ENCODE data around the gene EPAS1. TPM values are rescaled to one million over a fixed set of nuclear protein-coding genes. Genes with fewer than 3 reads are reported as not detected.

EPAS1 gene
- total RNA-seq, 1 donor from 2014 or later = 1,419 TPM

DNA sequence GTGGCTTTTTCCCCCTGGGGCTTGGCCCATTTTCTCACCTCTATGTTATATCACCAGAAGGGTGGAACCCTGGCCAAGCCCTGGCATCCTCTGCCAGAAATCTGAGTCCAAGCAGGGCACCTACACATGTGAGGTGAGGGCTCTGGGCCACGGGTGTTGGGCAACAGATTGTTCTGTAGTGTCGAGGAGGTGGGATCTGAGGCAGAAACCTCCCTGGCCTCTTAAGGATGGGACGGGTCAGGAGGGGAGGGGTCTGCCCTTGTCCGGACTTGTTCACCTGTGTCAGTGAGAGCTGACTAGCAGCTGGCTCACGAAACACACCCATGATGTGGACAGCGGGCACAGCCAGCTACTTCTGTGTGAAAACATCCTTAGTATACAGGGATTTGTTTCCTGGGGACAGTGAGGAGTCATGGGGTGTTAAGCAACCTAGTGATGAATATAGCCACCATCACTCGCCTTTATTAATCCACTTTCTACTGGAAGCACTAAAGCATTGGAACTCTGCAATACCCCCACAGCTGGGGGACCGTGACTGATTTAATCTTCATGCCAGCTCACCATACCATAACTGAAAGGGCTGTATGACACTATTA is 35.6 kb downstream of the EPAS1 start:
- H3K27me3 ChIP-seq (ENCODE audit: low read depth) = no peaks in the 10 kb centered on the region
- TF ChIP-seq, protein P1, sequence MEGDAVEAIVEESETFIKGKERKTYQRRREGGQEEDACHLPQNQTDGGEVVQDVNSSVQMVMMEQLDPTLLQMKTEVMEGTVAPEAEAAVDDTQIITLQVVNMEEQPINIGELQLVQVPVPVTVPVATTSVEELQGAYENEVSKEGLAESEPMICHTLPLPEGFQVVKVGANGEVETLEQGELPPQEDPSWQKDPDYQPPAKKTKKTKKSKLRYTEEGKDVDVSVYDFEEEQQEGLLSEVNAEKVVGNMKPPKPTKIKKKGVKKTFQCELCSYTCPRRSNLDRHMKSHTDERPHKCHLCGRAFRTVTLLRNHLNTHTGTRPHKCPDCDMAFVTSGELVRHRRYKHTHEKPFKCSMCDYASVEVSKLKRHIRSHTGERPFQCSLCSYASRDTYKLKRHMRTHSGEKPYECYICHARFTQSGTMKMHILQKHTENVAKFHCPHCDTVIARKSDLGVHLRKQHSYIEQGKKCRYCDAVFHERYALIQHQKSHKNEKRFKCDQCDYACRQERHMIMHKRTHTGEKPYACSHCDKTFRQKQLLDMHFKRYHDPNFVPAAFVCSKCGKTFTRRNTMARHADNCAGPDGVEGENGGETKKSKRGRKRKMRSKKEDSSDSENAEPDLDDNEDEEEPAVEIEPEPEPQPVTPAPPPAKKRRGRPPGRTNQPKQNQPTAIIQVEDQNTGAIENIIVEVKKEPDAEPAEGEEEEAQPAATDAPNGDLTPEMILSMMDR (IDR thresholded peaks at IDR 0.05) = no peak
- peaks cover 97% of the 10 kb centered on the region for H3K4me1 ChIP-seq
- peaks cover 4% of the 10 kb centered on the region for H3K36me3 ChIP-seq
- no peaks in the 10 kb centered on the region for H3K9me3 ChIP-seq
- peak overlapping the region; percentile 14 for H3K4me3 ChIP-seq
- DNase-seq = no peak
- intact Hi-C loops (cut with DNase I) = no loop called here
- peak overlapping the region; percentile 73 for H3K27ac ChIP-seq
- no peak for ATAC-seq

DNA sequence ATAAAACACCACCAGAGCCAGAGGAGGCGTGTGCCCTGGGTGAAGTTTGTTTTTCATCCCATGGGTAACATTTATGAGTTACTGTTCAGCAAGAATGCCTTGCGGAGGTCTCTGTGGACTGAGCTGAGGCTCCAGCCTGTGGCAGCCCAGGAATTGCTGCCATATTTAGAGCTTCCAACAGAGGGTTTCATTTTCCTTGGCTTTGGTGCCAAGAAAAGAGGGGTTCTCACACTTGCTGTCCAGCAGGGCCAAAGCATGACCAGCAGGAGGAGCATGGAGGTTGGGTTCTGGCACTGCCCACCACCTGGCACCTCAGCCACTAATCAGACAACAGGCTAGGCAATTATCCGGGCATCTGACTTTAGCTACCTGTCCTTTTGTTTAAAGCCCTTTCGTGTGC is 36.7 kb downstream of the EPAS1 start:
- H3K4me3 ChIP-seq = peak overlapping the region; percentile 41
- no peak for ATAC-seq

GRCh38 chr2:46334389-46335271 is 37.4 kb downstream of the EPAS1 start:
- TF ChIP-seq, protein P1 (IDR thresholded peaks at IDR 0.05) = no peak
- intact Hi-C loops (cut with DNase I) = no loop called here
- DNase-seq (no peak), ATAC-seq (peak in 1 of 2 donors; percentile 13)
- Histone ChIP-seq H3K4me1 (peaks cover 98% of the 10 kb centered on the region), H3K36me3 (no peaks in the 10 kb centered on the region), H3K27me3 (ENCODE audit: low read depth) (no peaks in the 10 kb centered on the region), H3K9me3 (no peaks in the 10 kb centered on the region), H3K4me3 (peak overlapping the region; percentile 41), H3K27ac (peak overlapping the region; percentile 73)

More for the DNA sequence above, 36.7 kb downstream of the EPAS1 start:
- DNase-seq = no peak
- Histone ChIP-seq H3K27me3 (ENCODE audit: low read depth) (no peaks in the 10 kb centered on the region), H3K9me3 (no peaks in the 10 kb centered on the region), H3K36me3 (peaks cover 3% of the 10 kb centered on the region), H3K27ac (peak overlapping the region; percentile 73), H3K4me1 (peaks cover 97% of the 10 kb centered on the region)
- TF ChIP-seq, protein P1 (IDR thresholded peaks at IDR 0.05) = peak; percentile 34
- intact Hi-C loops (cut with DNase I) = no loop called here

DNA sequence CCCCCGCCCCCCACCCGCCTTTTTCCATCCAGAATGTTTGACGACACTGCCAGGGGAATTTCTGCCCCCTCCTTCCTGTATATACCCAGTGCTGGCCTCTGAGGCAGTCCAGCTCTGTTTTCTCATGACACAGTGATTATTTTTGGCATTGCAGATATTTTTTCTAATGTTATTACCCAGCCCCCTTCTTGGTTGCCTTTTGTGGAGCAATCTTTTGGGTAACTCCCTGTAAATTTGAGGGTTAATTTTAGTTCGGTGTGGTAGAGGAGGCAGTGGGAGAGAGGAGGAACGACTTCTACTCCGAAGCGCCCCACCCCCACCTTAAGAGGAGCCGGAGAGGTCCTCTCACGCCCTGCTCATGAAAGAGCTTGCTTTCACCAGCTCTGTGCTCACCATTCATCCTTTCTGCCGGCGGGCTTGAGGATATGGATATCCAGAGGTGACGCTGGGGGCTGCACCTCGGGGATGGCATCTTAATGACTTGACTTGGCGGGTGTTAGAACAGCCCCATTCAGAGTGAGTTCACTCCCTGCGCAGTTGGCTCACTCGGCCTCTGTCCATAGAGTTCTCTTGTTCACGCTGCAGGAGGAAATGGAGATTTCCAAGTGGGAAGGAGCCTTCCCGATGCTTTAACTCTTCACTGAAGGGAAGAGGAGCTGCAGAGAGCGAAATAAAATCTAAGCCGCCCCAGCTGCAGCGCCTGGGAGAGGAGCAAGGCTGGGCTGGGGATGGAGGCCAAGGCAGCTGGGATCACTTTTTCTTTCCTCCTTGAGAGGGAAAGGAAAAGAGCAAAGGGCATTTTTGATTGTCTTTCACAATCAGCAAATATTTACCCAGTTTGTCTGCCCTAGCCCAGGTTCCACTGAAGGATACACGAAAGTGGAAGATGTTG is 38.4 kb downstream of the EPAS1 start:
- no peaks in the 10 kb centered on the region for H3K27me3 ChIP-seq (ENCODE audit: low read depth)
- peak overlapping the region; percentile 73 for H3K27ac ChIP-seq
- peak overlapping the region; percentile 41 for H3K4me3 ChIP-seq
- peak; percentile 25 to 38 for ATAC-seq
- H3K9me3 ChIP-seq = no peaks in the 10 kb centered on the region
- peak; percentile 61 for DNase-seq
- intact Hi-C loops (cut with DNase I) = no loop called here
- H3K36me3 ChIP-seq = no peaks in the 10 kb centered on the region
- TF ChIP-seq, protein P1 (IDR thresholded peaks at IDR 0.05) = no peak
- peaks cover 98% of the 10 kb centered on the region for H3K4me1 ChIP-seq

- ATAC-seq (peak; percentile 40 to 44), DNase-seq (no peak)
- H3K9me3 ChIP-seq = no peaks in the 10 kb centered on the region
- peaks cover 98% of the 10 kb centered on the region for H3K4me1 ChIP-seq
- TF ChIP-seq, protein P1 (IDR thresholded peaks at IDR 0.05) = no peak
- H3K27me3 ChIP-seq (ENCODE audit: low read depth) = no peaks in the 10 kb centered on the region
- H3K4me3 ChIP-seq = peak overlapping the region; percentile 41
- peak overlapping the region; percentile 73 for H3K27ac ChIP-seq
- H3K36me3 ChIP-seq = no peaks in the 10 kb centered on the region
- intact Hi-C loops (cut with DNase I) = no loop called here
These were observed 39.2 kb downstream of the EPAS1 start for GRCh38 chr2:46336283-46336959.

Measured in lower lobe of right lung (tissue), 2 donors.